Endothelial cell of umbilical vein (primary cell): Measurements from ENCODE around the gene KHNYN. TPM values are rescaled to one million over a fixed set of nuclear protein-coding genes. Genes with fewer than 3 reads are reported as not detected.

Experiments used
- BruUV-seq: library from RNA; stranded (reverse); fragments of 400-500 nt; replicated peaks from 2 replicates; lab custom pipeline; 2021; lab: Mats Ljungman, UMichigan
- CTCF ChIA-PET: fragments of 300-600, 350-600 bp; sonication (Branson Sonifier 250); formaldehyde crosslinking; loops from one replicate; lab custom pipeline; 2021; ENCODE audit warnings: antibody characterized with exemption, inconsistent platforms; lab: Charles Lee
- POLR2A ChIA-PET: fragments of 300-600, 350-600 bp; sonication (Branson Sonifier 250); formaldehyde crosslinking; loops from one replicate; lab custom pipeline; 2021; ENCODE audit warnings: antibody characterized with exemption, inconsistent platforms; lab: Charles Lee
- DNase-seq: peaks from one replicate; pipeline ENCODE4 v3.0.0-alpha.2; 2011; ENCODE audit warnings: low read depth, low spot score
- FAIRE-seq: peaks from 2 replicates; lab custom pipeline; 2011; peaks lifted over from hg19 to GRCh38; lab: Jason Lieb, UNC
- H2AFZ ChIP-seq: 2 replicates; pipeline ENCODE4 v1.6.0; 2012; ENCODE audit warnings: low read depth, low read length, control low read depth, inconsistent platforms
- H3K27ac ChIP-seq: 2 replicates; pipeline ENCODE4 v1.5.1; 2011; ENCODE audit warnings: low read depth, mild to moderate bottlenecking, control low read depth, low read length, moderate library complexity; ENCODE audit not compliant: insufficient read depth
- H3K27me3 ChIP-seq, 2 experiments: 2 replicates each; pipeline versions ENCODE4 v1.6.0 to v1.6.1; 2011; ENCODE audit warnings: low read length in 2 of 2, mixed read lengths in 1 of 2; ENCODE audit not compliant: control insufficient read depth in 2 of 2, insufficient read depth in 2 of 2
- H3K36me3 ChIP-seq, 2 experiments: 2 replicates in 1 of 2; 3 replicates in 1 of 2; pipeline ENCODE4 v1.5.1; 2011; ENCODE audit warnings: low read length in 2 of 2, mild to moderate bottlenecking in 1 of 2, moderate library complexity in 1 of 2; ENCODE audit not compliant: control insufficient read depth in 2 of 2, insufficient read depth in 2 of 2; ENCODE audit errors: extremely low read depth in 1 of 2
- H3K4me1 ChIP-seq: 3 replicates; pipeline ENCODE4 v1.5.1; 2011; ENCODE audit warnings: mild to moderate bottlenecking, low read length; ENCODE audit not compliant: control insufficient read depth, insufficient read depth; ENCODE audit errors: extremely low read depth
- H3K4me2 ChIP-seq: 2 replicates; pipeline ENCODE4 v1.6.1; 2011; ENCODE audit warnings: low read length, control low read depth, mixed read lengths; ENCODE audit not compliant: insufficient read depth
- H3K4me3 ChIP-seq, 3 experiments: fragments of 200-600 bp in 1 of 3; sonication (generic), shearing (Covaris generic) in 1 of 3; replicated peaks in 1 of 3; 2 replicates each; pipeline ENCODE4 v1.5.1; 2011 to 2016; ENCODE audit warnings: control low read depth in 3 of 3, low read length in 3 of 3, mild to moderate bottlenecking in 2 of 3, inconsistent platforms in 1 of 3, low read depth in 1 of 3, moderate library complexity in 1 of 3; ENCODE audit not compliant: insufficient read depth in 1 of 3
- H3K79me2 ChIP-seq: 2 replicates; pipeline ENCODE4 v1.6.0; 2012; ENCODE audit warnings: low read length, inconsistent platforms; ENCODE audit not compliant: control insufficient read depth, insufficient read depth
- H3K9ac ChIP-seq: replicated peaks from 2 replicates; pipeline ENCODE3; 2011; ENCODE audit warnings: low read length, control low read depth; ENCODE audit not compliant: insufficient read depth; ENCODE audit errors: extremely low read depth
- H3K9me1 ChIP-seq: replicated peaks from 3 replicates; pipeline ENCODE4 v1.6.0; 2011; ENCODE audit warnings: mild to moderate bottlenecking, low read length; ENCODE audit not compliant: control insufficient read depth, insufficient read depth; ENCODE audit errors: extremely low read depth
- H3K9me3 ChIP-seq: replicated peaks from 2 replicates; pipeline ENCODE4 v1.5.1; 2012; ENCODE audit warnings: low read length, inconsistent platforms; ENCODE audit not compliant: control insufficient read depth, insufficient read depth
- H4K20me1 ChIP-seq: replicated peaks from 2 replicates; pipeline ENCODE3; 2011; ENCODE audit warnings: mild to moderate bottlenecking, low read length; ENCODE audit not compliant: control insufficient read depth, insufficient read depth; ENCODE audit errors: extremely low read depth
- CTCF ChIP-seq, 2 donors: IDR thresholded peaks; 1 replicate in 1 of 2; 2 replicates in 1 of 2; pipeline ENCODE4 v1.5.1; 2011; ENCODE audit warnings: low read length in 2 of 2, mild to moderate bottlenecking in 2 of 2, moderate library complexity in 2 of 2, control low read depth in 1 of 2, inconsistent platforms in 1 of 2, low read depth in 1 of 2; ENCODE audit not compliant: insufficient read depth in 1 of 2; ENCODE audit errors: extremely low read depth in 1 of 2
- EZH2 ChIP-seq: IDR thresholded peaks from 2 replicates; pipeline ENCODE4 v1.6.1; 2012; ENCODE audit warnings: borderline replicate concordance, low read depth, mild to moderate bottlenecking, moderate library complexity, low read length, inconsistent platforms; ENCODE audit not compliant: severe bottlenecking
- FOS ChIP-seq: IDR thresholded peaks from 2 replicates; pipeline ENCODE4 v1.6.1; 2011; ENCODE audit warnings: mild to moderate bottlenecking, low read length, moderate library complexity, borderline replicate concordance; ENCODE audit not compliant: insufficient read depth
- GATA2 ChIP-seq: IDR thresholded peaks from 2 replicates; pipeline ENCODE4 v1.7.0; 2011; ENCODE audit warnings: low read depth, mild to moderate bottlenecking, moderate library complexity, mixed read lengths, low read length; ENCODE audit not compliant: insufficient read length, insufficient read depth
- JUN ChIP-seq: IDR thresholded peaks from 2 replicates; pipeline ENCODE4 v1.6.1; 2011; ENCODE audit warnings: borderline replicate concordance, low read depth; ENCODE audit not compliant: insufficient read length, insufficient read depth
- MAX ChIP-seq: IDR thresholded peaks from 2 replicates; pipeline ENCODE4 v1.6.1; 2011; ENCODE audit not compliant: insufficient read depth, insufficient read length
- MYC ChIP-seq: IDR thresholded peaks from one replicate; pipeline ENCODE4 v1.6.1; 2011; ENCODE audit warnings: mild to moderate bottlenecking, low read depth, low read length
- POLR2A ChIP-seq: IDR thresholded peaks from 2 replicates; pipeline ENCODE4 v1.6.1; 2012; ENCODE audit warnings: low read depth, mild to moderate bottlenecking, control low read depth, low read length
- POLR2AphosphoS5 ChIP-seq: IDR thresholded peaks from 2 replicates; pipeline ENCODE4 v1.6.1; 2012; ENCODE audit warnings: low read depth, mild to moderate bottlenecking, control low read depth, low read length, moderate library complexity; ENCODE audit not compliant: insufficient read depth
- dilution Hi-C: fragments of 300-500 bp; cut with MboI; formaldehyde crosslinking; loops from one replicate; pipeline ENCODE4 v1.15.0; 2019; ENCODE audit warnings: low sequenced_read_pairs; ENCODE audit not compliant: extremely low pct_ligation_motif_present
- intact Hi-C: fragments of 100-400 bp; cut with micrococcal nuclease; formaldehyde crosslinking; loops from one replicate; pipeline ENCODE4 v1.10.0; 2022
- polyA plus RNA-seq, 4 experiments: library from polyadenylated mRNA; depleted of rRNA in 3 of 4; stranded (reverse) in 3 of 4; unstranded in 1 of 4; fragments of >200 nt; gene quantifications; 2 replicates each; pipeline versions ENCODE4 v1.2.1 to v1.2.3, GENCODE V29; 2011 to 2012; ENCODE audit warnings: missing spikeins in 1 of 4
- total RNA-seq: library from RNA; stranded (reverse); gene quantifications from 2 replicates; pipeline ENCODE4 v1.2.3, GENCODE V29; 2021

KHNYN gene
- total and polyA plus RNA-seq, 2 donors (not counting 3 experiments of a cell fraction or from before 2014, with no cell fraction given), result 25.4 to 63.3 TPM

- peak; percentile 65 for FAIRE-seq
- ChIA-PET POLR2A (interaction anchor here (1.0 to 1.4 kb wide), 2 partner anchors 19 to 32 kb away, joined by 3 read pairs; no protein-coding TSS in a partner anchor), CTCF (interaction anchor here (0.7 to 4.7 kb wide), 10 partner anchors 11 to 68 kb away, joined by 3 to 34 read pairs (median 4); no protein-coding TSS in a partner anchor)
- H3K79me2 ChIP-seq, result peaks cover 2% of the 10 kb centered on the region
- no peaks in the 10 kb centered on the region for H3K9me3 ChIP-seq
- peak overlapping the region; percentile 69 to 78 (median 69) for H3K4me3 ChIP-seq
- no TSS peak for BruUV-seq
- no peaks in the 10 kb centered on the region for H3K27me3 ChIP-seq
- H3K4me2 ChIP-seq, result peak overlapping the region; percentile 51
- no peaks in the 10 kb centered on the region for H4K20me1 ChIP-seq
- DNase-seq, result peak; percentile 15
- H3K4me1 ChIP-seq, result peaks cover 32% of the 10 kb centered on the region
- H2AFZ ChIP-seq, result peak overlapping the region; percentile 40
- H3K27ac ChIP-seq, result no peak overlapping the region
- H3K9ac ChIP-seq, result no peak overlapping the region
- no peaks in the 10 kb centered on the region for H3K36me3 ChIP-seq
- TF ChIP-seq POLR2AphosphoS5 (no peak), JUN (no peak), MYC (no peak), POLR2A (no peak), GATA2 (no peak), MAX (no peak), EZH2 (no peak), CTCF (IDR thresholded peaks at IDR 0.05; ENCODE audit: extremely low read depth in 1 of 2, insufficient read depth in 1 of 2, low read depth in 1 of 2, low read length in 2 of 2) (no peak), FOS (no peak)
- dilution Hi-C loops (no loop called here), intact Hi-C loops (no loop called here)
- no peaks in the 10 kb centered on the region for H3K9me1 ChIP-seq
These were observed 30.3 kb upstream of the KHNYN start for GRCh38 chr14:24399447-24399822.
